Forelimb muscle (tissue), 1 donor: ENCODE measurements around the gene CTNNA3. TPM values are rescaled to one million over a fixed set of nuclear protein-coding genes. Genes with fewer than 3 reads are reported as not detected.
"Not testable (repeated sequence)": the region's sequence is repeated elsewhere in the genome, so short reads cannot be mapped to it uniquely, and the experiment has no call there.

ENCODE experiments used
- DNase-seq: peaks from one replicate; pipeline ENCODE4 v3.0.0-alpha.2; 2013; ENCODE audit warnings: low read depth
- polyA plus RNA-seq: library from polyadenylated mRNA; unstranded; fragments of 120-200 nt; gene quantifications from one replicate; pipeline ENCODE4 v1.2.1, GENCODE V29; 2013; ENCODE audit not compliant: insufficient read length

The CTNNA3 gene
- polyA plus RNA-seq, 1 donor = 12.6 TPM

DNA sequence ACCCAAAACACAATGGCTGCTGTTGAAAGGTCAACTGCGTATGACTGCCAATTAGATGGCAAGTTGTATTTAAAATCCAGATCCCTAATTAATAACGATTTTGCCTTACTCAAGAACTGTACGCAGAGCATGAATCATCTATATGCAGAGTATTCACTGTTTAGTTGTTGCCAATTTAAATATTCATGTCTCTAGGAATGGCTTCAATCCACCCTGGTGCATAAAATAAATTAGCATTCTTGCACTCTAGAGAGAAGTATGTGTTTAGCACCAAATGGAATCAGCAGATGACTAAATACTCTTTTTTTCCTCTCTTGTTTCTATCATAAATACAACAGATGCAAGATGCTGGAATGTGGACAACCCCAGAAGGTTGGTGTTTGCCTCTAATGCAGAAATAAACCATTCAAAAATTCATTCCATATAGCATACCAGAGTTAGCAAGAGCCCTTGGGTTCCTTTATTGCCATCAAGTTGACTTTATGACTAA lies 449.9 kb downstream of the CTNNA3 start:
- no peak for DNase-seq

DNA sequence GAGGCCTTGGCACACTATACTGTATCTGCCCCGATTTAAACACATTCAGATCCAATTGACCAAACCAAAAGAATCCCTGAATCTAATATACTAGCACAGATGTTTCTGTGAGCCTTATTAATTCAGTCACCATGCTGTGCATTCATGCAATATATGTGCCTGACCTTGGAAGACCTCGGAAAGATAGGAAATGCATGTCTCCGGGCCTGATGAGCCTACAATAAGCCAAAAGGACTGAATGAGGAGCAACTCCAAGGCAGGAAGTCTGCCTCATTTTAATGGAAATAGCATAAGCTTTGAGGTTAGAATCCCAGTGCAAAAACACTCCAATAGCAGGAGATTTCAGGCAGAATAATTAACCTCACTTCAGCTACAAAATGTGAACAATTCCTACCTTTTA lies 453.5 kb downstream of the CTNNA3 start:
- no peak for DNase-seq

DNA sequence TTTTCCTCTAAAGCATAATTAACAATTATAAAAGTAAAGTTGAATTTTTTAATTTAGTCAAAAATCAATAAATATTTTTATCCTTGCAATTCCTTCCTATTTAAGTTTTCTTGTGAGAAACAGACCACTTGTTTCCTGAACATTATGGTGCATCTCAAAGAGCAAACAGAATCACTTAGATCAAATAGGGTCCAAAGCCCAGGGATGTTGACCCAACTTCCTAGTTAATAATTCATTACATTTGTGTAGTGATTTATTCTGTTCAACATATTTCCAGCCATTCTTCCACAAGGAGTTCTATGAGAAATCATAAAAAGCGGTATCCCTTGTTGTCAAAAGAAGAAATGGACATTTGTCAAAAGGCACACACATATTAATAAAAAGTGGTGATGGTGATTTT lies 454.5 kb downstream of the CTNNA3 start:
- no peak for DNase-seq

DNA sequence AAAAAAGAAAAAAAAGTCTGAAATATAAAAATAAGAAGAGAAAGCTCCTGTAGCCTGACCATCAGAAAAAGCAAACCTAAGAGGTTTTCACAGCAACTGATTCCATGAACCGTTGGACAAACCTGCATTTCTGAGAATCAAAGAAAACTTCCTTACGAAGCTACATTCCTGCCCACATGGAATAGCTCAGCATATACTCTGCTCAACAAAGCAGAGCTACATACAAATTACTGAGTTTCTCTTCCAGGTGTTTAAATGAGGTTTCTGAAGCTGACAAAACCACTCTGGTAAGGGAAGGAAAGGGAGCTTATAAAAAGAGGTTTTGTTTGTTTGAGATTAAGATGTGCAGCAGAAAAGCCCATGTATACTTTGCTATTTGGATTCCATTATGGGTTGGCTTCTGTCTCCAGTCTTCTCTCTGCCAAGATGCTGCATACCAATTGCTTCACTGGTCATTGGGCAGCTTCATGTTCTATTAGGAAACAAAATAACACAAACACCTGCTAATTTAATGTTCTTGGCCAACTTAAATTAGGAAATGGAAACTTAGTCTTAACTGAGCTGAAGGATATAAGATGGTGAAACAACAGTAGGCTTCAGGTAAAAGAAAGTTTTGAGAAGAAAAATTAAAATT lies 456.0 kb downstream of the CTNNA3 start:
- DNase-seq = no peak

DNA sequence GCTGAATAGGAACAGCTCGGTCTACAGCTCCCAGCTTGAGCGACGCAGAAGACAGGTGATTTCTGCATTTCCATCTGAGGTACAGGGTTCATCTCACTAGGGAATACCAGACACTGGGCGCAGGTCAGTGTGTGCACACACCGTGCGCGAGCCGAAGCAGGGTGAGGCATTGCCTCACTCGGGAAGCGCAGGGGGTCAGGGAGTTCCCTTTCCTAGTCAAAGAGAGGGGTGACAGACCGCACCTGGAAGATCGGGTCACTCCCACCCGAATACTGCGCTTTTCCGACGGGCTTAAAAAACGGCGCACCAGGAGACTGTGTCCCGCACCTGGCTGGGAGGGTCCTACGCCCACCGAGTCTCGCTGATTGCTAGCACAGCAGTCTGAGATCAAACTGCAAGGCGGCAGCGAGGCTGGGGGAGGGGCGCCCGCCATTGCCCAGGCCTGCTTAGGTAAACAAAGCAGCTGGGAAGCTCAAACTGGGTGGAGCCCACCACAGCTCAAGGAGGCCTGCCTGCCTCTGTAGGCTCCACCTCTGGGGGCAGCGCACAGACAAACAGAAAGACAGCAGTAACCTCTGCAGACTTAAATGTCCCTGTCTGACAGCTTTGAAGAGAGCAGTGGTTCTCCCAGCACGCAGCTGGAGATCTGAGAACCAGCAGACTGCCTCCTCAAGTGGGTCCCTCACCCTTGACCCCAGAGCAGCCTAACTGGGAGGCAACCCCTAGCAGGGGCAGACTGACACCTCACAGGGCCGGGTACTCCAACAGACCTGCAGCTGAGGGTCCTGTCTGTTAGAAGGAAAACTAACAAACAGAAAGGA lies 465.1 kb downstream of the CTNNA3 start:
- DNase-seq = not testable (repeated sequence)

DNA sequence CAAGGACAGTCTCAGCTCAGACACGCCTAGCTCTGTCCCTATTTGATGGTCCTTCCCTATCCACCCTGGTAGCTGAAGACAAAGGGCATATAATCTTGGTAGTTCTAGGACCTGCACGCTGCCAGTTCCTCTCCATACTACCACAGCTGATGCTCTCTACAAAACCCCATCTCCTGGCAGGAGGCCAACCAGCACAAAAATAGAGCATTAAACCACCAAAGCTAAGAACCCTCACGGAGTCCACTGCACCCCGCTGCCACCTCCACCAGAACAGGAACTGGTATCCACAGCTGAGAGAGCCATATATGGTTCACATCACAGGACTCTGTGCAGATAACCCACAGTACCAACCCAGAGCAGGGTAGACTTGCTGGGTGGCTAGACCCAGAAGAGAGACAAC lies 470.8 kb downstream of the CTNNA3 start:
- no peak for DNase-seq

DNA sequence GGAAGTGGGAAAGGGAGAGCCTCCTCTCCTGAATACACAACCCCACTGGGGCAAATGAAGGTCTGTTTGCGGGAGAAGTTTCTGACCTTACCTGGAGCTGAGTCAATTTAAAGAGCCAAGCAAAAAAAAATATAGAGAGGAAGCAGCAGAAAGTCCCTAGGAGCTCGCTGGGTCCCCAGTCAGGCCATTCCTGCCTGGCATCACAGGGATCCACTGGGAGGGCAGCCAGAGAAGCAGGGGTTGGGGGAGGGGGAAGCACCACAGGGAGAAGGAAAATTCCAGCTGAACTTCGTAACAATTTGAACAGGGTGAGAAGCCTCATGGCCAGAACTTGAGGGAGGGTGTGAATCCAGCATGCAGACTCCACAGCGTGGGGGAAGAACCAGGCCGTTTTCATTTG lies 471.4 kb downstream of the CTNNA3 start:
- no peak for DNase-seq

DNA sequence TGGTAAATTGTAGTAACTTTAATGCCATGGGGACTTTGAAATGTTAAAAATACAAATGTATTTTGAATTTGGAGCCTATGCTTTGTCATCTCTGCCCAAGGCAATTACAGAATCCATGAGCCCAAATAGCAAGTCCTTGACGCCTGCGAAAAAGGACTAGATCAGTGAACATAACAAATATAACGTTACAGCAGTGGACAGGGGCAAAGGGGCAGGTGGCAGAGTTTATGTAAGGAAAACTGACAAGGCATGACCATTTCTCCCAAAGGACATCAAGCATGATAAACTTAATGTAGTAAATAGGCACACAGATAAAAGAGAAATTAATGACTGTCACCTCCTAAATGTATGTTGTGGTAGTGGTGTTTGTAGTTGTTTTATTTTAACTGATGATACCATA lies 473.1 kb downstream of the CTNNA3 start:
- no peak for DNase-seq

DNA sequence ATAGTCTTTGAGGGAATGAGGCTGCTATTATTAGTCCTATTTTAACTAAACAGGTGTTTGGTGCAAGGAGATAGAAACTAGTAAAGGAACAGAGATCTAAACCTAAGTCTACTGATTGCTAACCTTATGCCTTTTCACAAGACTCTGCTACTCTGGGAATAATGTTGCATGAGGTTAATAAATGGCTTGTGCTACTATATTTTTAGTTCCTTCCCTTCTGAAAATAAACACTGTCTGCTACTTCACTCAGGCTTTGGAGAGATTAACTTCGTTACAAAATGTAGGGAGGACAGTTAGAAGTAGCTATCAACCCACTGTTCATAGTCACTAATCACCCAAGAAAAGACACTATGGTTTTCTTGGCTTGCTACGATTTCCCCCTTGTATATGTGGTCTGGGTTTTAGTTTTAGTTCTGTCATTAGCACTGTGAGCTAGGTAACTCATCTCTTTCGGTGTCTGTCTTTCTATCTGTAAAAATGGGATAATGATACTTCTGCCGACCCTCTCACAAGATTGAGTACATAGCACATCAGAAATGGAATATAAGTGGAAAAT lies 474.0 kb downstream of the CTNNA3 start:
- no peak for DNase-seq

DNA sequence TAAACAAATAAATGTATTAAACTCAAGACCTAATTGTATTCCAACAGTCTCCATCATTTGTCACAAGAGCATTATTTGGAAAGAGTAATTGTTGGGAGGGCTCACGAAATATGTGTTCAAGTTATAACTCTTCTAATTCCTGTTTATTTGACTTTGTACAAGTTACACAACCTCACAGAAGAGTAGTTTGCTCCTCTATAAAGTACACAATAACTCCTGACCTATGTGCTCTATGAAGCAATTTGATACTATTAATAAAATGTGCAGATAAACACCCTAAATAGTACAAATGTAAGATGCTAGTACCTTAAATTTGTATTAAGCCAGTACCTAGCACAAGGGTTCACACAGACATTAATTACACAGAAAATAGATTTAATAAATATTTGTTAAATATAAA lies 484.3 kb downstream of the CTNNA3 start:
- DNase-seq = no peak

DNA sequence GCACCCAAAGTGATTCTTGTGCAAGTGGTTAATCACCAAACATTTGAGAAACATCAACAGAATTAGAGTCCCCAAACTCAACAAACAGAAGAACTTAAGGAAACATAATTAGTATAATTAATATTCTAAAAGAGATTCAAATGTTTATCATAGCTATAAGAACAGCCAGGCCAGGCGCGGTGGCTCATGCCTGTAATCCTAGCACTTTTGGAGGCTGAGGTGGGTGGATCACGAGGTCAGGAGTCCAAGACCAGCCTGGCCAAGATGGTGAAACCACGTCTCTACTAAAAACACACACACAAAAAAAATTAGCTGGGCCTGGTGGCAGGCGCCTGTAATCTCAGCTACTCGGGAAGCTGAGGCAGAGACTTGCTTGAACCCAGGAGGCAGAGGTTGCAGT lies 488.1 kb downstream of the CTNNA3 start:
- DNase-seq = not testable (repeated sequence)

DNA sequence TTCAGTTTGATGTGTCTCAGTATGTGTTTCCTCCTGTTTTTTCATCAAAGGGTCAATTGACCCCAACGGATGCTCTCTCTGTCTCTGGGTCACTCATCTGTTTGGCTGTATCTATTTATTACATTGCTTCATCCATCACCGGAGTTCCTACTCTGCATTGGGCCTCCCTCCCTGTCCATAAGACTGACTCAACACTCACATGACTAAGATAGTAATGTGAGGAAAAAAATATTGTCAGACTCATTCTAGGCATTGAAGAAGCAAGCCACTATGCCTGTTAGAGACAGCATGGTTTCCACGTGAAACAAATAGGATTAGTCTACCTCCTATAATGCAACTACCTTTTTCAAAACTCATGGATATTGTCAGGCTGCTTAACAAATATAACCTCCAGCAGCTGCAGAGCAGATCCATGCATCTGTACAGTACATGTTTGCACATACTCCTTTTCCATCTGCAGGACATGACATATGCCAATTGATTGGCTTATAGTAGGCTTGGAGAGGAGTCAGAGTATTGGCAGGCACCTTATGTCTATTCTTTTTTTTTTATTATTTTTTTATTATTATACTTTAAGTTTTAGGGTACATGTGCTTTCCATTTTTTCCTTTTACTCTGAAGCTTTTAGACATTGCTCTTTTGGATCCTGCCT lies 495.0 kb downstream of the CTNNA3 start:
- no peak for DNase-seq

DNA sequence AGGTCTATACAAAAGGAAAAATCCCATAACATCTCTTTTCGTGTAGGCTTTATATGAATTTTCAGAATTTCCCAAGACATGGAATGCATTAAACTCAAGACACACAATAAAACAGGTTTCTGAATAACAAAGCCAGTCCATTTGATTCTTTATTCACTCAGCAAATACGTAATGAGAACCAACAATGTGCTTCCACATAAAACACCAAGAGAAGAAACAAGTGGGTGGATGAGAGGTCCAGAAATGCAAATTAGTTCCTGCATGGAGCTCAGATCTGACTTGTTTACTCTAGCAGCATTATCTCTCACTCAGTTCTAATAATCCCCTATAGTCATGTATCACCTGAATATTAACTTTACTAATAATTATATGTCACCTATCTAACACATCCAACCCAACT lies 520.6 kb downstream of the CTNNA3 start:
- no peak for DNase-seq

DNA sequence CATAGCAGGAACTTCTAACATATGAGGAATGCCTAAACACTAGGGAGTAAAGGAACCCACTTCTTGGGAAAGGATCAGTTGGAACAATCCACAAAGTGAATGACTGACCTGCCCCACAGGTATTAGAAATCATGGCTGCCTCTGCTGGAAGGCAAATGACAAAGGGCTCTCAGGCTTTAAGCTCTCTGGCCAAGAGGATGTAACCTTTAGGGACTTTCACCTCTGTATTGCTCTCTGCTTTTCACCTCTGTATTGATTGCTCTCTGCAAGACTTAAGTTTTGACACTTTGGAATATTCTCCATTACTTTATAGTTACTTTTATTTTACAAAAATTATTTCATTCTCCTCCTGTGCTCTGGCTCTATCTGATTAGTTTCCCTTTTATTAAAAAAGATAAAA lies 522.2 kb downstream of the CTNNA3 start:
- DNase-seq = no peak

DNA sequence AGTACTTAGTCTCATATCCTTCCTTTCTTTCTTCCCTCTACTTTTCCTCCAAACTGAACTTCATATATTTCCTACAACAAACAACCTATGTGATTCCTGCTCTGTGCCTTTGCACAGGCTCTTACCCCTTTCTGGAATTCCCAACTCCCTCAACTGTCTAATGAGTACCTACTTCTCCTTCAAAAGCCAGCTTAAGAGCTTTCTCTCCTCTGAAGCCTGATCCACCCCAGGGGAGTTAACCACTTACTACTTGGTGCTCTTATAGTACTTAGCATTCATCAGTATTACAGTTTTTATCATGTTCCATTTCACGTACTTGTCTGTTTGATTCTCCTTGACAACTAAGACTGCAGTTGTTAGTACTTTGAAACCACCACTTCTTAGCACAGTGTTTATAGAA lies 524.0 kb downstream of the CTNNA3 start:
- no peak for DNase-seq

DNA sequence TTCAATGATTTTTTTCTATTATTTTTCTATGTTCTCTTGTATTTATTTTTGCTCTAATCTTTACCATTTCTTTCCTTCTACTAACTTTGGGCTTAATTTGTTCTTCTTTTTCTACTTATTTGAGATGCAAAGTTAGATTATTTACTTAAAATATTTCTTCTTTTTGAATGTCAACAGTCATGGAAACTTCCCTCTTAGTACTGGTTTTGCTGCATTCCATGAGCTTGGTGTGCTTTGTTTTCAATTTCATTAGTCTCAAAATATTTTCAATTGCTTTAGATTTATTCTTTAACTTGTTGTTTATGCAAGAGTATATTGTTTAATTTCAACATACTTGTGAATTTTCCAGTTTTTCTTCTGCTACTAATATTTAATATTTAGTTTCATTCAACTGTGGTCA lies 539.8 kb downstream of the CTNNA3 start:
- no peak for DNase-seq

DNA sequence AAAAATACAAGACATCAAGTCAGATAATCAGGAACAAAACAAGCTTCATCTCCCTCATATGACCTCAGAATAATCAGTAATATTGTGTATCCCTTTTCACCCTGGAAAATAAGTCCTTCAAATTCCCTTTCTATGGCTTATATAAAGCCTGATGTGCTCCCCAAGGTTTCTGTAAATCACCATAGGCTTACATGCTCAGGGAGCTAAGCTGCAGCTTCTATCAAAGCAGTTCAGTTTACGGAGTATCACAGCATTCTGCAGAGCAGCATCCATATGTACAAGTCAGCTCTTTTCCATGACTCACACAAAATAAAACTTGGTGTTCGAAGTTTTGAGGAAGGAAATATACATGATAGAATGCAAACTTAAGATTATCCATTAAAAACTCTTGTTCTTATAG lies 544.5 kb downstream of the CTNNA3 start:
- no peak for DNase-seq

DNA sequence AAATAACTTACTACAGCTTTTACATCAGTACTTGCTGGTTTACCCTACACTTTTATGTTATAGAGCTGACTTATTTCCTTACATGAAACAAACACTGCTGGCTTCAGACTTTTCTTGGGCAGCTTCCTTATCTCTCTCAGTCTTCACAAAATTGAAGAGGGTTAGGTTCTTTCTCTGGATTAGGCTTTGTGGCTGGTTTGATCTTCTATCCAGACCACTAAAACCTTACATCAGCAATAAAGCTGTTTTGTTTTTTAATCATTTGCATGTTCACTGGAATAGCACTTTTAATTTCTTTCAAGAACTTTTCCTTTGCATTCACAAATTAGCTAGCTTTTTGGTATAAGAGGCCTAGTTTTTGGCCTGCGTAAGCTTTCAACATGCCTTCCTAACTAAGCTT lies 551.5 kb downstream of the CTNNA3 start:
- DNase-seq = no peak

DNA sequence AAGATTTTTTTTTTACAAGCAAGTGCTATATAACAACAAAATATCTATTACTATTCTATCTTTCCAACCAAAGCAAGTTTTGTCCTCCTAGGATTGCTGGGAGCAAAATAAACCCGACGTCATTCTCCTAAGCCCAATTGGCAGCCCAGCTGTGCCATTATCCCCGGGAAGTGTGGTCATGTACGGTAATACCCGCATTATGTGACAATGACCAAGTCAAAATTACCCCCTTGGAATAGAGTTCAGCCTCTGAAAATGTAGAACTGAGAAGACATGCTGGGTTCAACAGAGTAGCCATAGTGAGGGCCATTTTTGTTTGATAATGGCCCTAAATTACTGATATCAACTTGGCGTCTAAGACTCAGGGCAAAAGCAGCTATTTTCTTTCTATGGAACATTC lies 554.7 kb downstream of the CTNNA3 start:
- no peak for DNase-seq

DNA sequence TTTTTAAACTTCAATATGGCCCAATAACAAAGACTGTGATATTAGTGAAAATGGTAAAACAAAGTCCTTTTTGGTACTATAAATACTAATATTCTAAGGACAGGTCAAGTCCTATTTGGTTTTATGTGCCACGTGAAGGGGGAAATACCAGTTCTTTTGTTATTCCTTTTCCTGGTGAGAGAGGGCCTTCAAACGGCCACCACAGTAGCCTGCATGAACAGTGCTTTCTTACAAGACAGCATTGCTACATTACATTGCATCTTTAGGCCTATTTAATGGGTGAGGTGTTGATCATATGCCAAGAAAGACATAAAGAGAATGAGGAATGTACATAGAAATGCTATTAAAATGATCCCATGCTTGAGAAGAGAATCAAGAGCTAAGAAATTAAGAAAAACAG lies 555.4 kb downstream of the CTNNA3 start:
- DNase-seq = no peak

DNA sequence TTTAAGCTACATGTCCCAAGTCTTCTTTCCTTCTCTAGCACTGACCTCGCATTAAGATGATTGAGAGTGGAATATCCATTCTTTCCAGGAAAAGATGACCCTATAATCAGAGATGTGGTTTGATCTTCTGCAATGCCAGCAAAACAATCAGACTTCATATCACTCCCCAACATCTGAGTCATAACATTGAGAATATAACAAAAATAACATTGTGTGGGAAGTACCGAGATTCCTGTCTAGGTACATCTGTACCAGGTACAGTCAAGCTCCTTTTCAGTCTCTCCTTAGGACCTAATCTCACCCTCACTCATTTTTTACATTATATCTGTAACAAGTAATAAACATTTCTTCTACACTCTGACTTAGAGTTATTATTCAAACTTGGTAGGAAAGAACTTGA lies 568.6 kb downstream of the CTNNA3 start:
- DNase-seq = no peak

DNA sequence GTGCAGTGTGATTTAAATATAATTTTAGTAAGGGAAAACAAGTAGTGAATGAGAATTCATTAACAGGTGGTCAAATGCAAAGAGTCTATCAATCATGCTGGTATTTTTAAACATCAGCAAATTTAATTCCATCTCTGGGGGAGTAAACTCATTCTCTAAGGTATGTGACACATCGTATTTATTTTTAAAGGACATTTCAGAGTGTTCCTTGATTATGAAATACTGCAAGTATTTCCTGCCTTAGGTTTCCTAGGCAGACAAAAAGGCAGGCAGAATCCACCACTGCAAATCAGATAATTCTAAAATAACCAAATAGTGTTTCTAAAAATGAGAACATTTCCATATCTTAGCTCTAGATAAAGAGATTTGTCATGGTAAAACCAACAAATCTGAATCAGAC lies 576.3 kb downstream of the CTNNA3 start:
- no peak for DNase-seq

DNA sequence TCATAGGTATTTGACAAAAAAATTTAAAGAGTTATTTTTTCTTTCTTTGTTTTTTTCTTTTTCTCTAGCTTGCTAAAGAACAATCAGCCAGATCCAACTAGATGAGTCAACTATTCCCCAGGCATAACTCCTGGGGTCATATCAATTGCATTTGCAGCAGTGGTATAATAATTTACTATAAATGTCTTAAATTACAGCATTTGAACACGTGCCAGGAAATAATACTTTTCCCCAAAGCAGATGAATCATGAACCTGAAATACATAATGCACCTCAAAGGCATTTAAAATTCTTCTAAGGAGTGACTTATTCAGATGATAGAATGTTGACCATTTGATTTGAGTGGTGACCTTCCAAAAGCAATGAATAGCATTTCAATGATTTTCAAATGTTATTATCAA lies 580.0 kb downstream of the CTNNA3 start:
- no peak for DNase-seq
